Measurements from ENCODE around the gene CDCA7.

GRCh38 chr2:173326806-173327205 is 27.9 kb upstream of the CDCA7 start:
- TF ChIP-seq ZFP3 (CRISPR knock-in tag; IDR thresholded peaks at IDR 0.05) (no peak), ZNF565 (CRISPR knock-in tag; conservative IDR thresholded peaks at IDR 0.05; ENCODE audit: low read depth) (no peak), RARB (CRISPR knock-in tag; IDR thresholded peaks at IDR 0.05) (no peak), ZC3H10 (CRISPR knock-in tag; IDR thresholded peaks at IDR 0.05) (no peak)
- TF ChIP-seq, protein P1, sequence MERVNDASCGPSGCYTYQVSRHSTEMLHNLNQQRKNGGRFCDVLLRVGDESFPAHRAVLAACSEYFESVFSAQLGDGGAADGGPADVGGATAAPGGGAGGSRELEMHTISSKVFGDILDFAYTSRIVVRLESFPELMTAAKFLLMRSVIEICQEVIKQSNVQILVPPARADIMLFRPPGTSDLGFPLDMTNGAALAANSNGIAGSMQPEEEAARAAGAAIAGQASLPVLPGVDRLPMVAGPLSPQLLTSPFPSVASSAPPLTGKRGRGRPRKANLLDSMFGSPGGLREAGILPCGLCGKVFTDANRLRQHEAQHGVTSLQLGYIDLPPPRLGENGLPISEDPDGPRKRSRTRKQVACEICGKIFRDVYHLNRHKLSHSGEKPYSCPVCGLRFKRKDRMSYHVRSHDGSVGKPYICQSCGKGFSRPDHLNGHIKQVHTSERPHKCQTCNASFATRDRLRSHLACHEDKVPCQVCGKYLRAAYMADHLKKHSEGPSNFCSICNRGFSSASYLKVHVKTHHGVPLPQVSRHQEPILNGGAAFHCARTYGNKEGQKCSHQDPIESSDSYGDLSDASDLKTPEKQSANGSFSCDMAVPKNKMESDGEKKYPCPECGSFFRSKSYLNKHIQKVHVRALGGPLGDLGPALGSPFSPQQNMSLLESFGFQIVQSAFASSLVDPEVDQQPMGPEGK (CRISPR knock-in tag; IDR thresholded peaks at IDR 0.05; ENCODE audit: borderline replicate concordance): no peak
